GM23338 (cell line): ENCODE data around the gene WWP2. TPM values are rescaled to one million over a fixed set of nuclear protein-coding genes. Genes with fewer than 3 reads are reported as not detected.

ENCODE experiments used
- CREB1 ChIP-seq: fragments of 250-450 bp; sonication (Bioruptor Pico); IDR thresholded peaks from 2 replicates; pipeline ENCODE4 v1.5.0; 2020; ENCODE audit warnings: low read depth, mild to moderate bottlenecking, moderate library complexity
- CTCF ChIP-seq, 2 experiments: fragments of 200-600 bp in 1 of 2; sonication (generic) in 1 of 2; conservative IDR thresholded peaks; 2 replicates each; pipeline versions ENCODE4 v1.5.1 to v1.6.1; 2016 to 2017; ENCODE audit warnings: antibody characterized with exemption in 2 of 2, low read depth in 2 of 2, mild to moderate bottlenecking in 2 of 2, moderate library complexity in 1 of 2
- ETS1 ChIP-seq: IDR thresholded peaks from 2 replicates; pipeline ENCODE4 v1.6.1; 2016; ENCODE audit warnings: antibody characterized with exemption
- EZH2 ChIP-seq: fragments of 200-600 bp; sonication (generic); IDR thresholded peaks from one replicate; pipeline ENCODE4 v1.8.0; 2017; ENCODE audit warnings: antibody characterized with exemption, mild to moderate bottlenecking, low read depth; ENCODE audit not compliant: unreplicated experiment
- EZH2phosphoT487 ChIP-seq: fragments of 200-600 bp; sonication (generic); IDR thresholded peaks from one replicate; pipeline ENCODE4 v1.8.1; 2018; ENCODE audit warnings: antibody characterized with exemption; ENCODE audit not compliant: unreplicated experiment
- JUNB ChIP-seq: IDR thresholded peaks from one replicate; pipeline ENCODE4 v1.6.1; 2016; ENCODE audit warnings: antibody characterized with exemption; ENCODE audit not compliant: unreplicated experiment
- POLR2AphosphoS5 ChIP-seq: IDR thresholded peaks from 2 replicates; pipeline ENCODE4 v1.6.1; 2016; ENCODE audit warnings: antibody characterized with exemption, low read depth
- REST ChIP-seq: IDR thresholded peaks from one replicate; pipeline ENCODE4 v1.6.1; 2018; ENCODE audit warnings: antibody characterized with exemption; ENCODE audit not compliant: unreplicated experiment
- STAT1 ChIP-seq: IDR thresholded peaks from one replicate; pipeline ENCODE4 v1.6.1; 2016; ENCODE audit warnings: antibody characterized with exemption; ENCODE audit not compliant: unreplicated experiment
- ZNF114 ChIP-seq: fragments of 250-450 bp; sonication (Bioruptor Pico); IDR thresholded peaks from 2 replicates; pipeline ENCODE4 v1.5.0; 2020; ENCODE audit warnings: mild to moderate bottlenecking, moderate library complexity
- ZNF462 ChIP-seq: fragments of 250-450 bp; sonication (Bioruptor Pico); IDR thresholded peaks from 2 replicates; pipeline ENCODE4 v1.5.0; 2020; ENCODE audit warnings: mild to moderate bottlenecking, moderate library complexity
- polyA plus RNA-seq: library from polyadenylated mRNA; unstranded; fragments of >200 nt; fragmentation: Nextera tagmentation; extraction: Ambion mirVana; gene quantifications from 2 replicates; pipeline ENCODE4 v1.2.1, GENCODE V29; 2016
- total RNA-seq: library from RNA; depleted of rRNA; stranded (reverse); fragments of >200 nt; shearing (Covaris generic); gene quantifications from 2 replicates; pipeline ENCODE4 v1.2.3, GENCODE V29; 2014

WWP2 gene
- total and polyA plus RNA-seq, 2 experiments from 2014 or later, result 12.3 to 35.5 TPM

GRCh38 chr16:69890114-69890891, 128.2 kb downstream of the WWP2 start (continued):
- TF ChIP-seq ZNF462 (CRISPR knock-in tag) (no peak), EZH2 (no peak), EZH2phosphoT487 (no peak), ZNF114 (CRISPR knock-in tag) (no peak), REST (no peak), ETS1 (no peak), STAT1 (no peak), POLR2AphosphoS5 (no peak), JUNB (no peak), CTCF (conservative IDR thresholded peaks at IDR 0.05; ENCODE audit: low read depth in 2 of 2) (no peak), CREB1 (CRISPR knock-in tag) (no peak)
